A673 (cell line): ENCODE results near the gene ODAD3. TPM values are rescaled to one million over a fixed set of nuclear protein-coding genes. Genes with fewer than 3 reads are reported as not detected.

Experiments used
- BruUV-seq: library from RNA; stranded (reverse); fragments of 400-500 nt; replicated peaks from 2 replicates; lab custom pipeline; 2021; lab: Mats Ljungman, UMichigan
- CTCF ChIA-PET: fragments of 300-600 bp; sonication (Branson Sonifier 250); formaldehyde crosslinking; loops from one replicate; lab custom pipeline; 2022; ENCODE audit warnings: antibody characterized with exemption; lab: Charles Lee
- POLR2A ChIA-PET: fragments of 300-600 bp; sonication (Branson Sonifier 250); formaldehyde crosslinking; loops from one replicate; lab custom pipeline; 2022; ENCODE audit warnings: antibody characterized with exemption; ENCODE audit not compliant: low non-redundant PET; lab: Charles Lee
- DNase-seq: peaks from one replicate; pipeline ENCODE4 v3.0.0-alpha.2; 2015; ENCODE audit warnings: low spot score
- H3K27ac ChIP-seq: fragments of 200-600 bp; sonication (generic); 2 replicates; pipeline ENCODE4 v1.5.1; 2016; ENCODE audit warnings: mixed run types, low read depth, mild to moderate bottlenecking, mixed read lengths, antibody characterized with exemption, low read length; ENCODE audit not compliant: poor library complexity, severe bottlenecking
- H3K27me3 ChIP-seq: fragments of 200-600 bp; sonication (generic); replicated peaks from 2 replicates; pipeline ENCODE4 v1.6.1; 2017; ENCODE audit warnings: mixed run types, low read depth, mild to moderate bottlenecking, mixed read lengths, antibody characterized with exemption, low read length; ENCODE audit not compliant: insufficient read depth, poor library complexity
- H3K36me3 ChIP-seq: fragments of 200-600 bp; sonication (generic); 2 replicates; pipeline ENCODE4 v1.6.1; 2016; ENCODE audit warnings: mixed run types, mild to moderate bottlenecking, mixed read lengths, antibody characterized with exemption, low read length; ENCODE audit not compliant: insufficient read depth, poor library complexity, severe bottlenecking
- H3K4me1 ChIP-seq: fragments of 200-600 bp; sonication (generic); 2 replicates; pipeline ENCODE4 v1.6.1; 2017; ENCODE audit warnings: mixed run types, mild to moderate bottlenecking, mixed read lengths, antibody characterized with exemption, low read length; ENCODE audit not compliant: insufficient read depth, poor library complexity, severe bottlenecking
- H3K4me3 ChIP-seq: fragments of 200-600 bp; sonication (generic); 2 replicates; pipeline ENCODE4 v1.5.1; 2016; ENCODE audit warnings: low read depth, mixed run types, mild to moderate bottlenecking, mixed read lengths, low read length; ENCODE audit not compliant: poor library complexity, severe bottlenecking
- H3K9me3 ChIP-seq: fragments of 200-600 bp; sonication (generic); 2 replicates; pipeline ENCODE4 v1.6.1; 2016; ENCODE audit warnings: mixed run types, low read depth, mild to moderate bottlenecking, mixed read lengths, antibody characterized with exemption, low read length; ENCODE audit not compliant: poor library complexity, severe bottlenecking
- EZH2 ChIP-seq: fragments of 200-600 bp; sonication (generic); IDR thresholded peaks from 2 replicates; pipeline ENCODE4 v1.6.1; 2017; ENCODE audit warnings: borderline replicate concordance, low read depth, mild to moderate bottlenecking, mixed read lengths, antibody characterized with exemption, low read length; ENCODE audit not compliant: poor library complexity, severe bottlenecking
- intact Hi-C: fragments of 100-400 bp; cut with micrococcal nuclease; formaldehyde crosslinking; loops from one replicate; pipeline ENCODE4 v1.10.0; 2022; ENCODE audit not compliant: unreplicated experiment
- total RNA-seq: library from RNA; stranded (reverse); gene quantifications from 2 replicates; pipeline ENCODE4 v1.2.3, GENCODE V29; 2021
- TF ChIP-seq, protein P1 (sequence below): fragments of 300-800, 200-600 bp; sonication (generic); conservative IDR thresholded peaks from 2 replicates; pipeline ENCODE4 v1.5.1; 2017; ENCODE audit warnings: low read depth, mild to moderate bottlenecking, antibody characterized with exemption, low read length, moderate library complexity, mixed read lengths

ODAD3 gene
- total RNA-seq, 1 experiment from 2014 or later, result 0.39 TPM

DNA sequence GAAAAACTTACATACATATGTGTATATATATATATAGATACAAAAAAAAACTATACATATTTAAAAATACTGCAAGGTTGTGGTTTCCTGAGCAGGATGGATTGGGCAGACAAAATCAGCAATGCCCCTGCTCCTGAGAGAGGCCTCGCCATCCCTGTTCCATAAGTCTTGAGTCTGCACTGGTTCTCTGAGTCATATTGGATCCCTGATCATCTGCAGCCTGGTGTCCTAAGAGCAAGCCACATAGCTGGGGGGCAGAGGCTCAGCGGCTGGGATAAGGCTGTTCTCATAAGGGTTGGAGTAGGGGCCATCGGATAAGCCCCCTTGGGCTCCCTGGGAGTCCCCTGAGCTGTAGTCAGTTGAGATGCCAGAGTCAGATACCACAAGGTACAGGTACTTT lies 57.2 kb downstream of the ODAD3 start:
- Histone ChIP-seq H3K27me3 (no peaks in the 10 kb centered on the region), H3K36me3 (no peaks in the 10 kb centered on the region), H3K27ac (no peak overlapping the region), H3K4me3 (no peak overlapping the region), H3K9me3 (no peaks in the 10 kb centered on the region), H3K4me1 (peaks cover 22% of the 10 kb centered on the region)
- no TSS peak for BruUV-seq
- no peak for DNase-seq
- ChIA-PET POLR2A (no interaction called here), CTCF (interaction anchor here (0.6 kb wide), 1 partner anchor 88 kb away, joined by 3 read pairs; no protein-coding TSS in a partner anchor)
- TF ChIP-seq EZH2, result no peak
- TF ChIP-seq, protein P1, sequence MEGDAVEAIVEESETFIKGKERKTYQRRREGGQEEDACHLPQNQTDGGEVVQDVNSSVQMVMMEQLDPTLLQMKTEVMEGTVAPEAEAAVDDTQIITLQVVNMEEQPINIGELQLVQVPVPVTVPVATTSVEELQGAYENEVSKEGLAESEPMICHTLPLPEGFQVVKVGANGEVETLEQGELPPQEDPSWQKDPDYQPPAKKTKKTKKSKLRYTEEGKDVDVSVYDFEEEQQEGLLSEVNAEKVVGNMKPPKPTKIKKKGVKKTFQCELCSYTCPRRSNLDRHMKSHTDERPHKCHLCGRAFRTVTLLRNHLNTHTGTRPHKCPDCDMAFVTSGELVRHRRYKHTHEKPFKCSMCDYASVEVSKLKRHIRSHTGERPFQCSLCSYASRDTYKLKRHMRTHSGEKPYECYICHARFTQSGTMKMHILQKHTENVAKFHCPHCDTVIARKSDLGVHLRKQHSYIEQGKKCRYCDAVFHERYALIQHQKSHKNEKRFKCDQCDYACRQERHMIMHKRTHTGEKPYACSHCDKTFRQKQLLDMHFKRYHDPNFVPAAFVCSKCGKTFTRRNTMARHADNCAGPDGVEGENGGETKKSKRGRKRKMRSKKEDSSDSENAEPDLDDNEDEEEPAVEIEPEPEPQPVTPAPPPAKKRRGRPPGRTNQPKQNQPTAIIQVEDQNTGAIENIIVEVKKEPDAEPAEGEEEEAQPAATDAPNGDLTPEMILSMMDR, result no peak
- intact Hi-C loops, result loop anchor here (1.0 kb wide), 1 partner anchor 105 kb away; no protein-coding TSS in a partner anchor

DNA sequence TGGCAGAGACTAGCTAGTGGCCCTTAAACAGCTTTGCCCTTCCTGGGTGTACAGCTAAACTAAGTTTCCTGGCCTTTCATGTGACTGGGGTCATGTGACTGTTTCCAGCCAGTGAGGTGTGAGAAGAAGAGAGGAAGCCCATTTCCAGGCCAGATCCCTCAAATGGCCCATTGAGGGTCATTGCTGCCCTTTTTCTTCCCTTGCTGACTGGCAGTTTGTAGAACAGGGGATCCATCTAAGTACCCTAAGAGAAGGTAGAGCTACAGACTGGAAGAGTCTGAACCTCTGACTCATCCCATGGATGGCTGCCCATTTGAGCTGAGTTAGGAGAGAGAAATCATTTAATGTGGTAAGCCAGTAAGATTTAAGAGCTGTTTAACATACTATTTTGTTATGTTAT lies 57.7 kb downstream of the ODAD3 start:
- no TSS peak for BruUV-seq
- no peaks in the 10 kb centered on the region for H3K9me3 ChIP-seq
- no peak for DNase-seq
- peaks cover 22% of the 10 kb centered on the region for H3K4me1 ChIP-seq
- no peaks in the 10 kb centered on the region for H3K36me3 ChIP-seq
- POLR2A ChIA-PET, result no interaction called here
- H3K27ac ChIP-seq, result no peak overlapping the region
- CTCF ChIA-PET, result interaction anchor here (0.6 kb wide), 1 partner anchor 87 kb away, joined by 3 read pairs; no protein-coding TSS in a partner anchor
- H3K27me3 ChIP-seq, result no peaks in the 10 kb centered on the region
- TF ChIP-seq, protein P1, result no peak
- no peak overlapping the region for H3K4me3 ChIP-seq
- intact Hi-C loops, result no loop called here

DNA sequence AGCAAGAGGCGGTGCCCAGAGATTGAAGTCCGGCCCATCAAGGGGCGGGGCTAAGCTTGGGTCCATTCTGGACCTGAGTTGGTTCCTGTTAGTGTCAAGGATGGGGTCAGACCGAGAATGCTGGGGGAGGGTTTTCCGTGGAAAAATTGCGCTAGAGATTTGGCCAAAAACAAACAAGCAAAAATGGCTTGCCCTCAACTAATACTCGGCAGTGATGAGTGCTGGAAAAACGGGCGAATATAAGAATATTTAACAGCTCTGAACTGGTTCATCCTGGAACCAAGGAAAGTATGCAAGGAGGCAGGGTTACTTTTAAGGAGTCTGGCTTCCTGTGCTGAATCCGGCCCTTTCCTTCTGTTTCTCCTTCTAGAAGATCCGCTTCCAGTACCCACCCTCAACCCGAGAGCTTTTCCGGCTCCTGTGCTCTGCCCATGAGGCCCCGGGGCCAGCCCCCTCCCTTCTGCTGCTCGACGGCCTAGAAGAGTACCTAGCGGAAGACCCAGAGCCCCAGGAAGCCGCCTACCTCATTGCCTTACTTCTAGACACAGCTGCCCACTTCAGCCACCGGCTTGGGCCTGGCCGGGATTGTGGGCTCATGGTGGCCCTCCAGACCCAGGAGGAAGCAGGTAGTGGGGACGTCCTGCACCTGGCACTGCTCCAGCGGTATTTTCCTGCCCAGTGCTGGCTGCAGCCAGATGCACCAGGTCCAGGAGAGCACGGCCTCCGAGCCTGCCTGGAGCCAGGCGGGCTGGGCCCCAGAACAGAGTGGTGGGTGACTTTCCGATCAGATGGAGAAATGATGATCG lies 59.6 kb downstream of the ODAD3 start:
- no peaks in the 10 kb centered on the region for H3K9me3 ChIP-seq
- H3K4me3 ChIP-seq, result peak overlapping the region; percentile 61
- H3K4me1 ChIP-seq, result peaks cover 21% of the 10 kb centered on the region
- peak overlapping the region; percentile 94 for H3K27ac ChIP-seq
- ChIA-PET CTCF (interaction anchor here (0.6 to 1.9 kb wide), 5 partner anchors 29 to 161 kb away, joined by 3 to 5 read pairs (median 4); partner anchors contain the start of genes CCDC159 and TMEM205), POLR2A (interaction anchor here (0.5 to 0.8 kb wide), 2 partner anchors 81 to 881 kb away, joined by 4 to 7 read pairs; no protein-coding TSS in a partner anchor)
- BruUV-seq, result TSS peak; percentile 85
- H3K36me3 ChIP-seq, result no peaks in the 10 kb centered on the region
- intact Hi-C loops, result no loop called here
- DNase-seq, result peak; percentile 44
- TF ChIP-seq, protein P1, result no peak
- no peak for TF ChIP-seq EZH2
- H3K27me3 ChIP-seq, result no peaks in the 10 kb centered on the region
